ENCODE data around the gene ZNF692. TPM values are rescaled to one million over a fixed set of nuclear protein-coding genes. Genes with fewer than 3 reads are reported as not detected.

The ZNF692 gene
- total and polyA plus RNA-seq, 4 donors = 7.8 to 16.3 (median 10.4) TPM

- Histone ChIP-seq H3K27ac (ENCODE audit: low read depth in 1 of 2, low read length in 2 of 2) (peak overlapping the region in 1 of 2 donors; percentile 13), H3K4me3 (ENCODE audit: low read depth in 1 of 3, low read length in 3 of 3) (no peak overlapping the region), H3K36me3 (ENCODE audit: control insufficient read depth in 4 of 4, insufficient read depth in 3 of 4, low read depth in 1 of 4, low read length in 3 of 4) (peaks cover 0 to under 1% (median 0%) of the 10 kb centered on the region in 4 donors), H3K27me3 (ENCODE audit: control insufficient read depth in 4 of 4, insufficient read depth in 4 of 4, low read length in 3 of 4) (no peaks in the 10 kb centered on the region), H3K4me1 (ENCODE audit: control insufficient read depth in 4 of 4, insufficient read depth in 4 of 4, low read length in 3 of 4) (peaks cover 6 to 26% (median 19%) of the 10 kb centered on the region in 4 donors), H3K9ac (ENCODE audit: low read depth in 1 of 2, low read length in 2 of 2) (no peak overlapping the region), H3K9me3 (ENCODE audit: control insufficient read depth in 4 of 4, low read length in 3 of 4) (no peaks in the 10 kb centered on the region)
- no peak for TF ChIP-seq HNF4G (IDR thresholded peaks at IDR 0.05)
- TF ChIP-seq YY1 (IDR thresholded peaks at IDR 0.05) = peak; percentile 33
- TF ChIP-seq RXRA (IDR thresholded peaks at IDR 0.05) = peak; percentile 39 to 50
- TF ChIP-seq JUND (IDR thresholded peaks at IDR 0.05) = peak; percentile 49 to 61
- no peak for TF ChIP-seq REST (IDR thresholded peaks at IDR 0.05)
- TF ChIP-seq FOXA2 (IDR thresholded peaks at IDR 0.05) = peak; percentile 30
- TF ChIP-seq HNF4A (conservative IDR thresholded peaks at IDR 0.05) = peak in 1 of 2 donors; percentile 9
- no peak for TF ChIP-seq FOXA1 (IDR thresholded peaks at IDR 0.05)
- TF ChIP-seq MAX (IDR thresholded peaks at IDR 0.05) = no peak
- no peak for TF ChIP-seq ATF3 (IDR thresholded peaks at IDR 0.05)
- no peak for TF ChIP-seq ZBTB33 (IDR thresholded peaks at IDR 0.05)
- peak in 1 of 2 donors; percentile 56 for TF ChIP-seq GABPA (IDR thresholded peaks at IDR 0.05 in 1 of 2, conservative IDR thresholded peaks at IDR 0.05 in 1 of 2)
- TF ChIP-seq RAD21 (IDR thresholded peaks at IDR 0.05) = peak in 1 of 2 donors; percentile 7
- TF ChIP-seq NR2F2 (IDR thresholded peaks at IDR 0.05) = peak; percentile 27
- no peak for TF ChIP-seq EGR1 (IDR thresholded peaks at IDR 0.05; ENCODE audit: low read depth in 2 of 2)
- TF ChIP-seq CTCF (IDR thresholded peaks at IDR 0.05; ENCODE audit: low read depth, low read length, missing input control) = no peak
- TF ChIP-seq TAF1 (conservative IDR thresholded peaks at IDR 0.05) = no peak
- TF ChIP-seq SP1 (IDR thresholded peaks at IDR 0.05) = peak; percentile 33
- DNase-seq (ENCODE audit: low spot score) = no peak
- WGBS = 33% methylated on average over 3 of the region's 3 CpGs
Measured at GRCh38 chr1:248828845-248829244, 30.0 kb downstream of the ZNF692 start.
